ENCODE data around the gene GRM2. TPM values are rescaled to one million over a fixed set of nuclear protein-coding genes. Genes with fewer than 3 reads are reported as not detected.
A peak's percentile ranks its signal among the peaks of the same experiment; 100 is the strongest.

The GRM2 gene
- total RNA-seq, 4 donors from 2014 or later, result 0.13 to 2.2 (median 0.91) TPM

- TF ChIP-seq CTCF (IDR thresholded peaks at IDR 0.05) (no peak), POLR2A (IDR thresholded peaks at IDR 0.05) (no peak)
- 21 to 36% methylated on average over 3 of the region's 3 CpGs for WGBS, 2 donors
- no peak overlapping the region for H3K4me3 ChIP-seq (ENCODE audit: low read depth, poor library complexity, severe bottlenecking)
- peak in 1 of 2 donors; percentile 51 for DNase-seq (ENCODE audit: low spot score in 2 of 2)
- intact Hi-C loops (cut with DNase I; ENCODE audit: low total_unique reads), result loop anchor here (5.0 to 10.0 kb wide), 2 partner anchors 297 to 1059 kb away; partner anchors contain the start of gene MANF
Measured at GRCh38 chr3:51681453-51681852, 25.4 kb upstream of the GRM2 start.

DNA sequence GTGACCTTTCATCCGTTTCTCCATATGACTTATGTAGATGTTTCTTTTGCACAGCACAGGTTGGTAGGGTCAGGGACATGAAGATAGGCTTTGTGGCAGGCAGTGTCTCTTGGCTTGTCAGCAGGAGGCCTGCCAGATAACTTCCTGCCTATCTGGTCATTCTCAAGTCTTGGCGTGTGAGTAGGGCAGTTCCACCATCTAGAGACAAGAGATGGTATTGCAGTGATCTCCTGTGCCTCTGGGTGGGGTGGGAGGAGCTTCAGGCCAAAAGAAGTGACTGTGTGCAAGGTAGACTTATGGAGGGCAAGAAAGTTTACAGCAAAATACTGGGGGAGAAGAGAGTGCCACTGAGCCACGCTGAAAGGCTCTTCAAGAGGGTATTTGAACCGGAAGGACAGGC lies 24.8 kb upstream of the GRM2 start:
- 19 to 27% methylated on average over 4 of the region's 4 CpGs for WGBS, 2 donors
- H3K4me3 ChIP-seq (ENCODE audit: low read depth, poor library complexity, severe bottlenecking), result no peak overlapping the region
- intact Hi-C loops (cut with DNase I; ENCODE audit: low total_unique reads), result loop anchor here (5.0 to 10.0 kb wide), 2 partner anchors 297 to 1060 kb away; partner anchors contain the start of gene MANF
- peak; percentile 82 to 90 for DNase-seq (ENCODE audit: low spot score in 2 of 2)
- peak in 1 of 3 donors; percentile 49 for TF ChIP-seq CTCF (IDR thresholded peaks at IDR 0.05)
- TF ChIP-seq POLR2A (IDR thresholded peaks at IDR 0.05), result no peak

GRCh38 chr3:51682526-51682925 lies 24.3 kb upstream of the GRM2 start:
- H3K4me3 ChIP-seq (ENCODE audit: low read depth, poor library complexity, severe bottlenecking), result no peak overlapping the region
- no peak for TF ChIP-seq POLR2A (IDR thresholded peaks at IDR 0.05)
- no peak for TF ChIP-seq CTCF (IDR thresholded peaks at IDR 0.05)
- 76 to 78% methylated on average over 7 of the region's 7 CpGs for WGBS, 2 donors
- DNase-seq (ENCODE audit: low spot score in 2 of 2), result no peak
- intact Hi-C loops (cut with DNase I; ENCODE audit: low total_unique reads), result loop anchor here (5.0 to 10.0 kb wide), 2 partner anchors 298 to 1060 kb away; partner anchors contain the start of gene MANF

DNA sequence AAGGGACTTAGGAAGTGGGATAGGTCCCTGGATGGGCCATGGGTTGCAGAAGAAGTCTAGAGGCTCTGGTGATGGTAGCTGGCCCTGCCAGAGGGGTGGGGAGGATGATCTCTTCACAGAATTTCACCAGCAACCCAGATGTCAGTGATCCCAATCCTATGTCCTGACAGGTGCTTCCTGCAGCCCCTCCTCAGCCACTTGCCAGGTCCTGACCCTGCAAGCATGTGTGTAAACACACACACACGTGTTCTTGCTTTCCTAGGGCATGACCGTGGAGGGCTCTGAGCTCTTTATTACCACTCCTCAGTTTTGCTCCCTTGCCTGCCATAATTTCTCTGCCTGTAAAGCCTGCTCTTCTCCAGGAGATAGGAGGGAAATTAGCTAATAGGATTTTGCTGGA lies 23.3 kb upstream of the GRM2 start:
- TF ChIP-seq POLR2A (IDR thresholded peaks at IDR 0.05) (no peak), CTCF (IDR thresholded peaks at IDR 0.05) (no peak)
- no peak overlapping the region for H3K4me3 ChIP-seq (ENCODE audit: low read depth, poor library complexity, severe bottlenecking)
- no peak for DNase-seq (ENCODE audit: low spot score in 2 of 2)
- WGBS, 2 donors, result 59 to 77% methylated on average over 2 of the region's 2 CpGs
- intact Hi-C loops (cut with DNase I; ENCODE audit: low total_unique reads), result loop anchor here (5.0 to 10.0 kb wide), 2 partner anchors 299 to 1061 kb away; partner anchors contain the start of gene MANF

GRCh38 chr3:51684971-51685751 lies 21.7 kb upstream of the GRM2 start:
- WGBS, 2 donors, result 56 to 68% methylated on average over 7 of the region's 7 CpGs
- intact Hi-C loops (cut with DNase I; ENCODE audit: low total_unique reads), result loop anchor here (5.0 to 10.0 kb wide), 2 partner anchors 300 to 1063 kb away; partner anchors contain the start of gene MANF
- no peak overlapping the region for H3K4me3 ChIP-seq (ENCODE audit: low read depth, poor library complexity, severe bottlenecking)
- TF ChIP-seq CTCF (IDR thresholded peaks at IDR 0.05) (no peak), POLR2A (IDR thresholded peaks at IDR 0.05) (no peak)
- no peak for DNase-seq (ENCODE audit: low spot score in 2 of 2)

Data from lower leg skin (tissue), 4 donors.